SK-N-SH treated with all-trans-retinoic acid at 6 μM for 48 hours (cell line): ENCODE measurements around the gene ZSCAN4.

Experiments
- ATAC-seq: fragments of 200-7000 bp; cut with Tn5 transposase; 3 replicates; pipeline ENCODE4 v1.9.1; 2020; ENCODE audit warnings: mild to moderate bottlenecking, moderate library complexity
- BACH2 ChIP-seq: fragments of 250-450 bp; sonication (Bioruptor Pico); IDR thresholded peaks from 2 replicates; pipeline ENCODE4 v1.9.0; 2021; ENCODE audit warnings: mild to moderate bottlenecking, borderline replicate concordance
- CSDC2 ChIP-seq: fragments of 250-450 bp; sonication (Bioruptor Pico); IDR thresholded peaks from 2 replicates; pipeline ENCODE4 v1.5.0; 2020; ENCODE audit warnings: mild to moderate bottlenecking, moderate library complexity
- ESRRG ChIP-seq: fragments of 250-450 bp; sonication (Bioruptor Pico); IDR thresholded peaks from 2 replicates; pipeline ENCODE4 v1.6.1; 2021; ENCODE audit warnings: mild to moderate bottlenecking
- GLIS3 ChIP-seq: fragments of 250-450 bp; sonication (Bioruptor Pico); IDR thresholded peaks from 2 replicates; pipeline ENCODE4 v1.5.0; 2020; ENCODE audit warnings: mild to moderate bottlenecking, moderate library complexity
- ISL1 ChIP-seq: fragments of 250-450 bp; sonication (Bioruptor Pico); IDR thresholded peaks from 2 replicates; pipeline ENCODE4 v2.1.2; 2022; ENCODE audit warnings: mild to moderate bottlenecking, moderate library complexity
- OSR1 ChIP-seq: fragments of 250-450 bp; sonication (Bioruptor Pico); IDR thresholded peaks from 2 replicates; pipeline ENCODE4 v1.8.0; 2022; ENCODE audit warnings: moderate library complexity, mild to moderate bottlenecking, inconsistent platforms
- PPARA ChIP-seq: fragments of 250-450 bp; sonication (Bioruptor Pico); IDR thresholded peaks from 2 replicates; pipeline ENCODE4 v1.5.0; 2020; ENCODE audit warnings: mild to moderate bottlenecking, borderline replicate concordance
- RARB ChIP-seq: fragments of 250-450 bp; sonication (Bioruptor Pico); IDR thresholded peaks from 2 replicates; pipeline ENCODE4 v1.8.0; 2021; ENCODE audit warnings: mild to moderate bottlenecking, moderate library complexity
- SNAI2 ChIP-seq: fragments of 250-450 bp; sonication (Bioruptor Pico); IDR thresholded peaks from 2 replicates; pipeline ENCODE4 v1.5.0; 2020; ENCODE audit warnings: mild to moderate bottlenecking, moderate library complexity
- TCF4 ChIP-seq: fragments of 250-450 bp; sonication (Bioruptor Pico); IDR thresholded peaks from 2 replicates; pipeline ENCODE4 v1.8.0; 2021; ENCODE audit warnings: mild to moderate bottlenecking, moderate library complexity, borderline replicate concordance
- TOX ChIP-seq: fragments of 250-450 bp; sonication (Bioruptor Pico); IDR thresholded peaks from 2 replicates; pipeline ENCODE4 v1.8.0; 2021; ENCODE audit warnings: mild to moderate bottlenecking, moderate library complexity, borderline replicate concordance
- ZC3H10 ChIP-seq: fragments of 250-450 bp; sonication (Bioruptor Pico); IDR thresholded peaks from 2 replicates; pipeline ENCODE4 v1.5.1; 2021; ENCODE audit warnings: mild to moderate bottlenecking, moderate library complexity
- ZFP3 ChIP-seq: fragments of 250-450 bp; sonication (Bioruptor Pico); IDR thresholded peaks from 2 replicates; pipeline ENCODE4 v1.5.0; 2020; ENCODE audit warnings: mild to moderate bottlenecking, moderate library complexity
- ZFP30 ChIP-seq: fragments of 450-650 bp; formaldehyde crosslinking; IDR thresholded peaks from 2 replicates; pipeline ENCODE4 v1.5.0; 2022; ENCODE audit warnings: mild to moderate bottlenecking, moderate library complexity
- ZNF70 ChIP-seq: fragments of 450-650 bp; formaldehyde crosslinking; IDR thresholded peaks from 2 replicates; pipeline ENCODE4 v1.5.0; 2020; ENCODE audit warnings: mild to moderate bottlenecking, moderate library complexity
- ZNF8 ChIP-seq: fragments of 450-650 bp; formaldehyde crosslinking; IDR thresholded peaks from 2 replicates; pipeline ENCODE4 v1.5.0; 2020; ENCODE audit warnings: mild to moderate bottlenecking, moderate library complexity
- TF ChIP-seq, protein P1 (sequence below): fragments of 250-450 bp; sonication (Bioruptor Pico); IDR thresholded peaks from 2 replicates; pipeline ENCODE4 v1.5.1; 2020; ENCODE audit warnings: low read depth, mild to moderate bottlenecking, moderate library complexity
- TF ChIP-seq, protein P2 (sequence below): fragments of 250-450 bp; sonication (Bioruptor Pico); IDR thresholded peaks from 2 replicates; pipeline ENCODE4 v1.8.0; 2021; ENCODE audit warnings: low read depth, mild to moderate bottlenecking, moderate library complexity, borderline replicate concordance
- TF ChIP-seq, protein P3 (sequence below): fragments of 250-450 bp; sonication (Bioruptor Pico); IDR thresholded peaks from 2 replicates; pipeline ENCODE4 v1.5.1; 2021; ENCODE audit warnings: mild to moderate bottlenecking, moderate library complexity
- TF ChIP-seq, protein P4 (sequence below): fragments of 250-450 bp; sonication (Bioruptor Pico); IDR thresholded peaks from 2 replicates; pipeline ENCODE4 v1.5.0; 2020; ENCODE audit warnings: mild to moderate bottlenecking, moderate library complexity

The ZSCAN4 gene

DNA sequence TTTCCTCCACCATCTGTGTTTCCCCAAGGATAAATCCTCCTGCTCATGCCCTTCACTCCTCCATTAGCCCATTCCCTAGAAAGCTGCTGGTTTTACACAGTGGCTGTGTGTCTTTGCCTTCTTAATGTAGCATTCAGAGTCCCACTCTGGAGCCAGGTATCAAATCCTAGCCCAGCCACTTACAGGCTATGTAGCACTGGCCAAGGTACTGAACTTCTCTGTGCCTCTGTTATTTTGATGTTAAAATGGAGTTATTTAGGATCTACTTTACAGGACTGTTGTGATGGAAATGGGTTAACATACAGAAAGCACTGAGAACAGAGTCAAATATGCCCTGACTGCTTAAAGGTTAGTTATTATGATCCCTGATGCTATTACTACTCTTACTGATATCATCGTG lies 1.5 kb upstream of the ZSCAN4 start (continued):
- TF ChIP-seq TCF4 (no peak), OSR1 (CRISPR knock-in tag) (no peak)
- TF ChIP-seq, protein P1, sequence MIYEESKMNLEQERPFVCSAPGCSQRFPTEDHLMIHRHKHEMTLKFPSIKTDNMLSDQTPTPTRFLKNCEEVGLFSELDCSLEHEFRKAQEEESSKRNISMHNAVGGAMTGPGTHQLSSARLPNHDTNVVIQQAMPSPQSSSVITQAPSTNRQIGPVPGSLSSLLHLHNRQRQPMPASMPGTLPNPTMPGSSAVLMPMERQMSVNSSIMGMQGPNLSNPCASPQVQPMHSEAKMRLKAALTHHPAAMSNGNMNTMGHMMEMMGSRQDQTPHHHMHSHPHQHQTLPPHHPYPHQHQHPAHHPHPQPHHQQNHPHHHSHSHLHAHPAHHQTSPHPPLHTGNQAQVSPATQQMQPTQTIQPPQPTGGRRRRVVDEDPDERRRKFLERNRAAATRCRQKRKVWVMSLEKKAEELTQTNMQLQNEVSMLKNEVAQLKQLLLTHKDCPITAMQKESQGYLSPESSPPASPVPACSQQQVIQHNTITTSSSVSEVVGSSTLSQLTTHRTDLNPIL, result no peak

DNA sequence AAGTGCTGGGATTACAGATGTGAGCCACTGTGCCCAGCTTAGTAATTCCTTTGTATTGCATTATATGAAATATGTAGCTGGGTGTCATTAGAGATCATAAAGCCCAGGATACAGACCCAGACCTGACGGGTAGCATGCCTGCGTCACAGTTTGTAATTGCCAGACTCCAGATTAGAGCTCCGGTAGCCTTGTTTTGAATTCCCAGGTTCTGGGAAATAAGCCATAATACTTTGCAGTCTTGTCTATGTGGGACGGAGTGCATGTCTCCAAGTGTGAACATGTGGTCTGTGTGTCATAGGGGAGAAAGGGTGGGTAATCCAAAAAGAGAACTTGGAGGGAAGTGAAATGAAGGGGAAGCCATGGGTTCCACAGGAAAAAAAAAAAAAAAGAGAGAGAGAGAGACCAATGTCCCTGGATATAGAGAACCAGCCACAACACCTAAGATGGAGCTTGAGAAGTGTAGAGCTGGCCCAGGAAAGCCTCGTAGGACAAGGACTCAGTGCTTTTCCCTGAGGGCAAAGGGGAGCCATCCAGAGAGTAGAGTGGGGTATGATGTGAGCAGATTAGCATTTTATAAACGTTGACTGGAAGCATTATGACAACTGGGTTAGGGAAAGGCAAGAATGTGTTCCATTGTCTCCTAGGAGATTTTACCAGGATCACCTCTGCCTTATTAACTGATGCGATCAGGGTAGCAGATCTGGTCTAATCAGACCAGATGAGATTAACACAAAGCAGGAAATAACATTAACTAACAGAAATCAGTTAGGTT lies 2.6 kb downstream of the ZSCAN4 start:
- TF ChIP-seq PPARA (CRISPR knock-in tag), result no peak
- TF ChIP-seq ESRRG (CRISPR knock-in tag), result no peak
- TF ChIP-seq, protein P2, sequence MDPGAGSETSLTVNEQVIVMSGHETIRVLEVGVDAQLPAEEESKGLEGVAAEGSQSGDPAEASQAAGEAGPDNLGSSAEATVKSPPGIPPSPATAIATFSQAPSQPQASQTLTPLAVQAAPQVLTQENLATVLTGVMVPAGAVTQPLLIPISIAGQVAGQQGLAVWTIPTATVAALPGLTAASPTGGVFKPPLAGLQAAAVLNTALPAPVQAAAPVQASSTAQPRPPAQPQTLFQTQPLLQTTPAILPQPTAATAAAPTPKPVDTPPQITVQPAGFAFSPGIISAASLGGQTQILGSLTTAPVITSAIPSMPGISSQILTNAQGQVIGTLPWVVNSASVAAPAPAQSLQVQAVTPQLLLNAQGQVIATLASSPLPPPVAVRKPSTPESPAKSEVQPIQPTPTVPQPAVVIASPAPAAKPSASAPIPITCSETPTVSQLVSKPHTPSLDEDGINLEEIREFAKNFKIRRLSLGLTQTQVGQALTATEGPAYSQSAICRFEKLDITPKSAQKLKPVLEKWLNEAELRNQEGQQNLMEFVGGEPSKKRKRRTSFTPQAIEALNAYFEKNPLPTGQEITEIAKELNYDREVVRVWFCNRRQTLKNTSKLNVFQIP (CRISPR knock-in tag), result no peak
- TF ChIP-seq BACH2 (CRISPR knock-in tag), result no peak
- no peak for TF ChIP-seq GLIS3
- TF ChIP-seq ZNF70 (CRISPR knock-in tag), result no peak
- TF ChIP-seq, protein P1, result no peak
- no peak for TF ChIP-seq RARB (CRISPR knock-in tag)
- TF ChIP-seq, protein P3, sequence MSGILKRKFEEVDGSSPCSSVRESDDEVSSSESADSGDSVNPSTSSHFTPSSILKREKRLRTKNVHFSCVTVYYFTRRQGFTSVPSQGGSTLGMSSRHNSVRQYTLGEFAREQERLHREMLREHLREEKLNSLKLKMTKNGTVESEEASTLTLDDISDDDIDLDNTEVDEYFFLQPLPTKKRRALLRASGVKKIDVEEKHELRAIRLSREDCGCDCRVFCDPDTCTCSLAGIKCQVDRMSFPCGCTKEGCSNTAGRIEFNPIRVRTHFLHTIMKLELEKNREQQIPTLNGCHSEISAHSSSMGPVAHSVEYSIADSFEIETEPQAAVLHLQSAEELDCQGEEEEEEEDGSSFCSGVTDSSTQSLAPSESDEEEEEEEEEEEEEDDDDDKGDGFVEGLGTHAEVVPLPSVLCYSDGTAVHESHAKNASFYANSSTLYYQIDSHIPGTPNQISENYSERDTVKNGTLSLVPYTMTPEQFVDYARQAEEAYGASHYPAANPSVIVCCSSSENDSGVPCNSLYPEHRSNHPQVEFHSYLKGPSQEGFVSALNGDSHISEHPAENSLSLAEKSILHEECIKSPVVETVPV (CRISPR knock-in tag), result no peak
- no peak for TF ChIP-seq ZFP3 (CRISPR knock-in tag)
- no peak for TF ChIP-seq OSR1 (CRISPR knock-in tag)
- TF ChIP-seq CSDC2 (CRISPR knock-in tag), result no peak
- no peak for TF ChIP-seq ZNF8 (CRISPR knock-in tag)
- no peak for TF ChIP-seq ZC3H10
- no peak for TF ChIP-seq SNAI2 (CRISPR knock-in tag)
- no peak for TF ChIP-seq ISL1 (CRISPR knock-in tag)
- TF ChIP-seq ZFP30 (CRISPR knock-in tag), result no peak
- TF ChIP-seq TOX (CRISPR knock-in tag), result no peak
- no peak for ATAC-seq

DNA sequence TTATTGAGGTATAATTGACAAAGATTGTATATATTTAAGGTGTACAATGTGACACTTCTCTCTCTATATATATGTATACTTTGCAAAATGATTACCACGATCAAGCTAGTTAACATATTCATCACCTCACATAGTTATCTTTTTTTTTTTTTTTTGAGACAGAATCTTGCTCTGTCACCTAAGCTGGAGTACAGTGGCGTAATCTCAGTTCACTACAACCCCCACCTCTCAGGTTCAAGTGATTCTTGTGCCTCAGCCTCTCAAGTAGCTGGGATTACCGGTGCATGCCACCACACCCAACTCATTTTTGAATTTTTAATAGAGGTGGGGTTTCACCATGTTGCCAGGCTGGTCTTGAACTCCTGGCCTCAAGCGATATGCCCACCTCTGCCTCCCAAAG lies 3.7 kb downstream of the ZSCAN4 start:
- TF ChIP-seq ESRRG (CRISPR knock-in tag), result no peak
- TF ChIP-seq ZNF8 (CRISPR knock-in tag), result no peak
- TF ChIP-seq, protein P3 (CRISPR knock-in tag), result no peak
- no peak for TF ChIP-seq ZFP30 (CRISPR knock-in tag)
- no peak for TF ChIP-seq SNAI2 (CRISPR knock-in tag)
- TF ChIP-seq GLIS3, result no peak
- TF ChIP-seq TCF4, result no peak
- no peak for TF ChIP-seq BACH2 (CRISPR knock-in tag)
- TF ChIP-seq ZFP3 (CRISPR knock-in tag), result no peak
- no peak for TF ChIP-seq TOX (CRISPR knock-in tag)
- TF ChIP-seq ZC3H10, result no peak
- no peak for TF ChIP-seq PPARA (CRISPR knock-in tag)
- TF ChIP-seq, protein P1, result no peak
- TF ChIP-seq, protein P2 (CRISPR knock-in tag), result no peak
- TF ChIP-seq, protein P4, sequence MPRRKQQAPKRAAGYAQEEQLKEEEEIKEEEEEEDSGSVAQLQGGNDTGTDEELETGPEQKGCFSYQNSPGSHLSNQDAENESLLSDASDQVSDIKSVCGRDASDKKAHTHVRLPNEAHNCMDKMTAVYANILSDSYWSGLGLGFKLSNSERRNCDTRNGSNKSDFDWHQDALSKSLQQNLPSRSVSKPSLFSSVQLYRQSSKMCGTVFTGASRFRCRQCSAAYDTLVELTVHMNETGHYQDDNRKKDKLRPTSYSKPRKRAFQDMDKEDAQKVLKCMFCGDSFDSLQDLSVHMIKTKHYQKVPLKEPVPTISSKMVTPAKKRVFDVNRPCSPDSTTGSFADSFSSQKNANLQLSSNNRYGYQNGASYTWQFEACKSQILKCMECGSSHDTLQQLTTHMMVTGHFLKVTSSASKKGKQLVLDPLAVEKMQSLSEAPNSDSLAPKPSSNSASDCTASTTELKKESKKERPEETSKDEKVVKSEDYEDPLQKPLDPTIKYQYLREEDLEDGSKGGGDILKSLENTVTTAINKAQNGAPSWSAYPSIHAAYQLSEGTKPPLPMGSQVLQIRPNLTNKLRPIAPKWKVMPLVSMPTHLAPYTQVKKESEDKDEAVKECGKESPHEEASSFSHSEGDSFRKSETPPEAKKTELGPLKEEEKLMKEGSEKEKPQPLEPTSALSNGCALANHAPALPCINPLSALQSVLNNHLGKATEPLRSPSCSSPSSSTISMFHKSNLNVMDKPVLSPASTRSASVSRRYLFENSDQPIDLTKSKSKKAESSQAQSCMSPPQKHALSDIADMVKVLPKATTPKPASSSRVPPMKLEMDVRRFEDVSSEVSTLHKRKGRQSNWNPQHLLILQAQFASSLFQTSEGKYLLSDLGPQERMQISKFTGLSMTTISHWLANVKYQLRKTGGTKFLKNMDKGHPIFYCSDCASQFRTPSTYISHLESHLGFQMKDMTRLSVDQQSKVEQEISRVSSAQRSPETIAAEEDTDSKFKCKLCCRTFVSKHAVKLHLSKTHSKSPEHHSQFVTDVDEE (CRISPR knock-in tag), result no peak
- no peak for ATAC-seq
